HG02588 (cell line): ENCODE measurements around the gene CARD9.

Experiments
- ATAC-seq: cut with Tn5 transposase; IDR thresholded peaks from one replicate; pipeline ENCODE4 v1.9.1; 2021; ENCODE audit warnings: mild to moderate bottlenecking, moderate library complexity; ENCODE audit not compliant: unreplicated experiment

Gene CARD9

DNA sequence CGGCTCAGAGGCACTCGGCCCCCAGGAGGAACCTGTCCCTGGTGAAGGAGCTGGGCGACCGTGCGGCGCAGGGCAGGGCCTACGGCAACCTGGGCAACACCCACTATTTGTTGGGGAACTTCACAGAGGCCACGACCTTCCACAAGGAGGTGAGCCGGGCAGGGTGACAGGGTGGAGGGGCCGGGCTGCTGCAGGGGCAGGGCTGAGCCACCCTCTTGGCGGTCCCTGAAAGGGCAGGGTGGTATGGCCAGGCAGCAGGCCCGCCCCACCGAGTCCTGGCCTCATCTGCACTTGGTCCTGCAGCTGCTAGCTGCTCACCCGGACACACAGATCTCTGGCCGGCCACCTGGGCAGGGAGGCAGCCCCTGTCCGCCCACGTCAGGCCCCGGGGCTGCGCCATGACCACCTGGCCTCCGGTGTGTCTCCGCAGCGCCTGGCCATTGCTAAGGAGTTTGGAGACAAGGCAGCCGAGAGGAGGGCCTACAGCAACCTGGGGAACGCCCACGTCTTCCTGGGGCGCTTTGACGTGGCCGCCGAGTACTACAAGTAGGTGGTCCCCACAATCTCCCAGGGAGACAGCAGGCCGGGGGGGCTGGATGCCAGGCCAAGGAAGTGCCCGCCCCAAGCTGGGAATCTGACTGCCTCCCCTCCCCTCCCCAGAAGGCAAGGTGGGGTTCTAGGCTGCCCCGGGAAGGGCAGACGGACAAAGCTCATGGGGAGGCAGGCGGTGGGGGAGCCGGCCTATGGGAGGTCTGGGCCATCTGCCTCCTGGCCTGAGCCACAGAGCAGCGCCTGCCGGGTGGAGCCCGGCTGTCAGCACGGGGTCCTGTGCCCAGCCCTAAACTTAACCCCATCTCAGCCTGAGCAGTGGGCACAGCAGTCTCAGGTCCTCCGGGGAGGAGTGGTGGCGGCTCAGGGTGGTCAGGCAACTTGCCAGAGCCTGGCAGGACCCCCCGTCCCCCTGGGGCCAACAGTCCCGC is 35.8 kb downstream of the CARD9 start:
- no peak for ATAC-seq

DNA sequence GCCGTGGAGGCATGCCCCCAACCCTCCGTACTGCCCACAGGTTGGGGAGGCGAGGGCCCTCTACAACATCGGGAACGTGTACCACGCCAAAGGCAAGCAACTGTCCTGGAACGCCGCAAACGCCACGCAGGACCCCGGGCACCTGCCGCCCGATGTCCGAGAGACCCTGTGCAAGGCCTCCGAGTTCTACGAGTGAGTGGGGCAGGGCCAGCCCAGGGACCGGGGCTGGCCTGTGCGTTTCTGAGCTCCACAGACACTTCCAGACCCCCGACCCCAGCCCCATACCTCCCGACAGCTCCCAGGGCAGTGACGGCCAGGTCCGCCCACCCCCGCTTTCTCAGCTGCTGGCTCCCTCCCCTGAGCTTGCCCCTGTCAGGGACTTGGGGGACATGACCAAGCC is 36.6 kb downstream of the CARD9 start:
- ATAC-seq = no peak

DNA sequence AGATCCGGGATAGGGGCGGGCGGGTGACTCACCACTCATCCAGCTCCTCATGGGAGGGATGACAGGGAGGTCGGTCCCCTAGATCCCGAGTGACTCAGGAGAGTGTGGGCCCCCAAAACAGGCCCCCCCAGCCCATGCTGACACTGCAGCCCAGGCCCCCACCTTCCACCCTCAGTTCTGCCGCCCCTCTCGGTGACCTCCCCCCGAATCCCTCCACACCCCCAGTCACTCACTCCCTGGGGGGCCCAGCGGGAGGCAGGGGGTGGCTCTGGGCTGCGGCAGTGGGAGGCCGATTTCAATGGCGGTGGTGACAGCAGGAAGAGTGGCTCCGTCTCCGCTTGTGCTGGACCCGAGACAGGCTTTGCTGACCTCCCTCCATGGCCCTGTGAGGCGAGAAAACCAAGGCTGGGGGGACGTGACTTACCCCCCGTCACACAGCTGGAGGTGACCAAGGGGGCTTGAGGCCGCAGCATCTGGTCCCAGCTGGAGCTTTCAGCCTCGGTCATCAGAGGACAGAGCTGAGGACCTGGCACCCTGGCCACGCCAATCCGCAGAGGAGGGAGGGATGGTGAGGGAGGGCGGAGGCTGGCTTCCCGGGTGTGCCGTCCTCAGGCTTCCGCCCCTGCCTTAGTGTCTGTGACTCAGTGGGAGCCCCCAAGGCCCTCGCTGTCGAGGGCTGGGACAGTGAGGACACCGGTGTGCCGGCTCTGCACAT is 37.2 kb downstream of the CARD9 start:
- no peak for ATAC-seq

DNA sequence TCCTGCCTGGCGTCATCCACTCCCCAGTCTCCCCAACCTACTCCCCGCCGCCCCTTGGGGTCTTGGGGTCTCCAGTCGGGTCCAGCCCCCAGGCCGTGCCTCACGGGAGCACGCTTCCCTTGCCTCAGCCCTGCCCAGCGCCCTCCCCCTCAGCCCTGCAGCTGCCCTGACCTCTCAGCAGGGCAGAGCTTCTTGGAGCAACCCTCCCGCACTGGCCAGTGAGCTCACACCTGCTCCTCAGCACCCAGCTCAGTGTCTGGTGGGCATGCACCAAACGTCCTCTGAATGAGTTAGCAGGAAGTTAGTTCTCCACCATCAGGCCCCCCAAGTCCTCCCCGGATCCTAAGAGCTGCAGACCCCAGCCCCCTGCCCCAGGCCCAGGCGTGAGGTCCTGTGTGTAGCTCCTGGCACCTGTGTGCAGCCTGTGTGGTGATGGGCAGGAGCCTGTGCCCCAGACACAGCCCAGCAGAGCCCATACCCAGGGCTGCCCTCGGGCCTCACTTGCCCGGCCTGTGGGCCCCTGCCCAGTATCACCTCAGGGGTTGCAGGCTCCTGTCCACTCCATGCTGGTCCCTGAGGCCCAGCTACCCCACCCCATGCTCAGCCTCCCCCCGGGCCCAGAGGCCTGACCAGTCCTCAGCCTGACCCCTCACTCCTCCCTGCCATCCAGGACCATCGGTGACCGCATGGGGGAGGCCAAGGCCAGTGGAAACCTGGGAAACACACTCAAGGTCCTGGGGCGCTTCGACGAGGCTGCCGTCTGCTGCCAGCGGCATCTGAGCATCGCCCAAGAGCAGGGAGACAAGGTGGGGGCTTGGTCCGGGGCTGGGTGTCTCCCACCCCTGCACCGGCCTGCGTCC is 37.9 kb downstream of the CARD9 start:
- no peak for ATAC-seq

DNA sequence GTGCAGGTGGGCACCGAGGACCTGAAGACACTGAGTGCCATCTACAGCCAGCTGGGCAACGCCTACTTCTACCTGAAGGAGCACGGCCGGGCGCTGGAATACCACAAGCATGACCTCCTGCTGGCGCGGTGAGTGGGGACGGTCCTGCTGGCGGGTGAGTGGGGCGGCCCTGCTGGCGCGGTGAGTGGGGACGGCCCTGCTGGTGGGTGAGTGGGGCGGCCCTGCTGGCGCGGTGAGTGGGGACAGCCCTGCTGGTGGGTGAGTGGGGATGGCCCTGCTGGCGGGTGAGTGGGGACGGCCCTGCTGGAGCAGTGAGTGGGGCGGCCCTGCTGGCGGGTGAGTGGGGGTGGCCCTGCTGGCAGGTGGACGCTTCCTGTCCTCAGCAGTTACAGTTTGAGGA is 38.9 kb downstream of the CARD9 start:
- ATAC-seq = no peak

DNA sequence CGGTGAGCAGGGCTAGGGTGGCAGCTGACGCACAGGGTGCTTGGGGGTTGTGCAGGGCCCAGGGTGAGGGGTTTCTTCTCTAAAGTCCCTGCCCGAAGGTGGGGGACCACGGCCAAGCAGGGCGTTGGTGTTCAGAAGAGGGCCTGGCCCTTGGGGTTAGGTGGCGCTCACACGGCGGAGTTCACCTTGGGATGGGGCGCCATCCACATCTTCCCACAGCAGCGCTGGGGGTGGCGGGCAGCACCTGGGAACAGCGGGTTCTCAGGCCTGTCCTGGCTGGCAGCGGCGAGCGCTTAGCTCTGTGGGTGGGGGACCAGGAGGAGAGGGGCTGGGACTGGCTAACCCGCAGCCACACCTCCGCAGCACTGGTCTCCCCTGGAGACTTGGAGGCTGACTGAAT is 40.0 kb downstream of the CARD9 start:
- ATAC-seq = no peak

DNA sequence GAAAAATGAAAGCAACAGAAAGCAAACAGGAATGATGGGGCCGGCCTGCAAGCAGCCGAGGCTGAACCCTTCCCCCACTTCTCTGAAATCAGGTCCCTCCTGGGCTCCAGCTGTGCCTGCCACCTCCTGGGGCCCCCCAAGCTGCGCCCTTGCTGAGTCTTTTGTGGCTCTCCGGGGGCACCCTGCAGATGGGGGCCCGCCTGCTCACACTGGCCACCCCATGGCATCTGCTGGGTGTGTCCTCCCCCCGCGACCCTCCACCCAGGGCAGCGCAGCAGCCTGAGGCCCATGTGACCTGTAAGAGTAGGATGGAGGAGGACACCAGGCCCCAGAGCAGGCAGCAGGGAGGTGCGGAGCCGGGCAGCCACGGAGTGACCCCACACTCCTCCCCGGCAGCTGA is 40.4 kb downstream of the CARD9 start:
- ATAC-seq = no peak

DNA sequence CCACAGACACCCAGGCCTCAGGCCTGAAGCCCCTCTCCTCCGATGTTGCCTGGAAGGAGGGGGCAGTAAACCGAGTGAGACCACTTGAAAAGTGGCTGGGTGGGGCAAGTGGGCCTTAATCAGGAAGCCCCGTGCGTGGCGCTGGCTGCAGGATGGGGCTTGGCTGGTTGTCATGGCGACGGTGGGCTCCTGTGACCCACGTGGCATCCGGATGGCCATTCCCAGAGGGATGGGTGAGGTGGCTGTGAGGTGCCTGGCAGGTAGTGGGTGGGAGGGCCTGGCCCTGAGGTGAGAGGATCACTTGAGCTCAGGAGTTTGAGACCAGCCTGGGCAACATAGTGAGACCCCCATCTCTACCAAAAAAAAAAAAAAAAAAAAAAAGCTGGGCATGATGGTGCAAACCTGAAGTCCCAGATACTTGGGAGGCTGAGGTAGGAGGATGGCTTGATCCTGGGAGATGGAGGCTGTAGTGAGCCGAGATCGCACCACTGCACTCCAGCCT is 40.9 kb downstream of the CARD9 start:
- no peak for ATAC-seq

DNA sequence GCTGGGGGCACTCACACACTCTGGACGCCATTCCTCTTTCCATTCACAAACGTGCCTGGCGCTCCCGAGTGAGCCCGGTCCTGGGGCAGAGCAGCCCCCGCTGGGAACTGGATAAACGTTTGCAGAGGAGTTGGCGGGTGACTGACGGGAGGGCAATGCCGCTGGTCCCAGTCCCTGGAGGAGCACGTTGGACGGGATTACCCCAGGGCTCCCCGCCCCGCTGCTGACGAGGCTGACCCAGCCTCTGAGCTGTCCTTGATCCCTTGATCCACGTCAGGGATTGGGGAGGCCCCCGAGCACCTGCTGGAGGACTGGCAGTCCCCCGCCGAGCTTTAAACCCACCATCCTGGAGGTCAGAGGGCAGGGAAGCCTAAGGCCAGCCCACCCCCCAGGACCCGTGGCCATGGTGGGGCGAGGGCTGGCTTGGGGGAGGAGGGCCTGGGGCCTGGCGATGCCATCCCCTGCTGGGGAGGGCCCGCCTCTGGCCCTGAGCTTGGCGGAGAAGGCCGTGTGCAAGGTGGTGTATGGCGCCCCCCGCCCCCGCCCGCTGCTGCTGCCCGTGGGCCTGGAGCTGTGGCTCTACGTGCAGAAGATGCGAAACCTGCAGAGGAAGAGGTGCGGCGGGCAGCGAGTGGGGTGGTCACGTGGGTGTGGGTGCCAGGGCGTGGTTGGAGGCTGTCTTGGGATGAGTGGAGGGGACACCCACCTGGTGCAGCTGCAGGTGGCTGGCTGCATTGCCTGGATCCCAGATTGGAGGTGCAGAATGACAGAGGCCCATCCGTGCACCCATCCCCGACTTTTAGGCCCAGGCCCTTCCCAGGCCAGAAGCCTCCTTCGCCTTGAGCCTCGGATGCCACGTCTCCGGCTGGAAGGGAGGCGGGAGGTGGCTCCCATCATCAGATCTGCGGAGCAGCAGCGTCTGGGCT is 41.6 kb downstream of the CARD9 start:
- ATAC-seq = no peak

DNA sequence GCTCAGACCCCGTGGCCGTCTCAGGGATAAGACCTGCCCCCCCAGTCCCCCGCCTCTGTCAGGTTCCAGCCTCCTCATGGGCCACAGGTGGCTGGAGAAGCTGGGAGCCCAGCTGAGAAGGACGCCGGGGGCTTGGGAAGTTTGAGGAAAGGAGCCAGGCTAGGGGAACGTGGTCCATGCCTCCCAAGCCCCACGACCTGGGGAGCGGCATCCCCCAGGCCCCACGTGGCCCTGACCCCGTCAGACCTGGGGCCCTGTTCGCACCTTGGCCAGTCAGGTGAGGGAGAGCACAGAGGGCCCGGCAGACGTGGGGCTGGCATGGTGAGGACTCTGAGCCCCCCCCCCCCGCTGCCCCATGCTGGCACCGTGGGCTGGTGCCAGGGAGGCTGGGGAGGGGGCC is 42.4 kb downstream of the CARD9 start:
- ATAC-seq = no peak

DNA sequence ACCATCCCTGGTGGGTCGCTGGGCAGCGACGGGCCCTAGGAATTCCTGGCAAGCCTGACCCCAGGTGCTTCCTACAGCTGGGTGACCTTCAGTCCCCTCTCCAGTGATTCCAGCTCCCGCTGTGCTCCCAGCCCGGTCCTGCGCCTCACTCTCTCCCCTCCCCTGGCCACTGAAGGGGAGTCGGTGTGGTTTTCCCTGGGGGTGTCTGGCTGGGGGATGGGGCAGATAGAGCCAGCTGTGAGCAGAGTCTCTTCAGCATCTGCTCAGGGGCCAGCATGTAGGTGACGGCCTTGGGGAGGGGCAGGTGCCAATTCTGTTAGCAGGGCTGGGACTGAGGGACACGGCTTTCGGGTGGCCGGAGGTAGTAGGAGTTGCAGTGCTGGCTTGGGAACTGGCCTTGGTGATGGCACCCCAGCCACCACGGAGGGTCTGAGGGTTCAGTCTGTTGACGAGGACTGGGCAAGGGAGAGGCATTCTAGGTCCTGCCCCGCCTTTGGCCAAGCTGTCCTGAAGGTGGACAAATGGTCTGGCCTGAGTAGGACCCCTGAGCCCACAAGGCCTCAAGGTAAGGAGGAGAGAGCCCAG is 43.0 kb downstream of the CARD9 start:
- ATAC-seq = no peak

DNA sequence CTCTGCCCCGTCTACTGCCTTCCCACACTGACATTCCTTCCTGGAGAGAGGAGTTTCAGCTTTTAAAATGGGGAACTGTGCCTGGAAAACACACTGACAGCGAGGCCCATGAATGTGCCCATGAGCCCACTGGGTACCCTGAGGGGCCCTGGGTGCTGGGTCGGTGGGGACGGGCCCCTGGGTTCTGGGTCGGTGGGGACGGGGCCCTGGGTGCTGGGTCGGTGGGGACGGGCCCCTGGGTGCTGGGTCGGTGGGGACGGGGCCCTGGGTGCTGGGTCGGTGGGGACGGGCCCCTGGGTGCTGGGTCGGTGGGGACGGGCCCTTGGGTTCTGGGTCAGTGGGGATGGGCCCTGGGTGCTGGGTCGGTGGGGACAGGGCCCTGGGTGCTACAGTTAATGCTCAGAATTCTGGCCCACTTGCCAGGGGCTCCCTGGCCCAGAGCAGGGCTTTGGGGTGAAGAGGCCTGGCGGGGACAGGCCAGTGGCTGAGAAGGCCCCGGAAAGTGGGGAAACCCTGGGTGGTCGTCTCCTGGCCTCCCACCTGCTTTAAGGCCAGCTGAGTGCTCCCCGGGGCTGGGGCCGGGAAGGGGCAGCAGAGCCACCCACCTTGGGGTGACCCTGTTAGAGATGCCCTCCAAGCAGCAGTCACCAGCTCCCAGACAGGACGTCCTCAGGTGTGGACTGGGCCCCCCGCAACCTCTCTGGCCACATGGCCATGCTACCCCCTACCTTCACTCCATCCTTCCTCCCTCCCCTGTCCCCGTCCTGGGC is 43.6 kb downstream of the CARD9 start:
- no peak for ATAC-seq

DNA sequence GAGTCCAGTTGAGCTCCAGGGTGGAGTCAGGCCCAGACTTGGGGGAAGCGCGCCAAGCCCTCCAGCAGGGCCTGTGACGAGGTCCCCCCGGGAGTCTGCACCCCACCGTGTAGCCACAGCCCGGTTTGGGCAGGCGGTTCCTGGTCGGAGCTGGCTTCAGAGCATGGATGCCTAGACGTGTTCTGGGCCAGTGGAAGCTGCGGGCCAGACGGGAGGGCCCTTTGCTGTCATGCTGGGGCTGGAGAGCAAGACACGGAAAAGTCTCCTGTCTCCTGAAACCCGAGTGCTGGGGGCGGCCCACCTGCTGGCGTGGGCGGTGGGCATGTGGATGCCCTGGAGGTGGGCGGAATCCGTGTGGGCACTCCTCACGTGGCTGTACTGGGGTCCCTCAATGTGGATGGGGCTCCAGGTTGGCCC is 44.2 kb downstream of the CARD9 start:
- ATAC-seq = no peak

DNA sequence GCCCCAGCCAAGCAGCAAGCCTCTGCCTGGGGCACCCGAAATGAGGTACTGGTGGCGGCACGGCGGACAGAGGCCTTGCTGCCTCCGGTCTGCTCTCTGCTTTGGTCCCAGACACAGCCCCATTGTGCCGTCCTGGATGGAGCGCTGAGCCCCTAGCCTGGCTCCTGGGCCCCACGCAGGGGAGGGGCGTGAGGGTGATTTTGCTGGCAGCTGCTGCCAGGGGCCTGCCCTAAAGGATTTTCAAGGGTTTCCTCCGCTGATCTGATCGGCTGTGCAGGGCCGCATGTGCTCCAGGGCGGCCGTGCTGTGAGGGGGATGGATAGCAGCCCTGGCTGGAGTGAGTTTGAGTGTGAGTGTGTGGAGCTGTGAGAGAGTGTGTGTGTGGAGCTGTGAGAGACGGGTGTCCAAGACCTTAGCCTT is 44.8 kb downstream of the CARD9 start:
- no peak for ATAC-seq

DNA sequence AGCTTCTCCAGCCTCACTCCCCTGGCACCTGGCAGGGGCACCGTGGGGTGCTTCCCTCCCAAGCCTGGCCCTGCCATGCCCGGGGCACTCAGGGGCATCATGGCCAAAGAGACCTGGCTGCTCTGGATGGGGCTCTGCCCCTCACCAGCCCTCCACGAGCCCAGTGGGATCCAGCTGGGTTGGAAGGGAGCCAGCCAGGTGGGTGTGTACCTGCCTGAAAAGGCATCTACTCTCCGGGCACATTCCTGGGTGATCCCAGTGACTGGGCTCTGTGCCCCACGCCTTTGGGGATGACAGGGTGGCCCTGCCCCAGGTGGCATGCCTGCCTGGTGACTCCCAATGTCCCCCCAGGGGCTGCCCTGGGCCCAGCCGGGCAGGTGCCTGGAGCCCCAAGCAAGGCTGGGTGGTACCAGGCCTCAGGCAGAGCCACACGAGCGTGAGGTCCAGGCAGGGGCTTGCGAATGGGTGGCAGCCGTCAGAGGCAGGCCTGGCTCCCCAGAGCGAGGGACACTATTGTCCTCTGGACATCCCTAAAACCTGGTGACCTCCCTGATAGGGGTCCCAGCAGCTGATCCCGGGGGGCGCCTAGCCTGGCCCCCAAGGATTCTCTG is 45.4 kb downstream of the CARD9 start:
- ATAC-seq = no peak

DNA sequence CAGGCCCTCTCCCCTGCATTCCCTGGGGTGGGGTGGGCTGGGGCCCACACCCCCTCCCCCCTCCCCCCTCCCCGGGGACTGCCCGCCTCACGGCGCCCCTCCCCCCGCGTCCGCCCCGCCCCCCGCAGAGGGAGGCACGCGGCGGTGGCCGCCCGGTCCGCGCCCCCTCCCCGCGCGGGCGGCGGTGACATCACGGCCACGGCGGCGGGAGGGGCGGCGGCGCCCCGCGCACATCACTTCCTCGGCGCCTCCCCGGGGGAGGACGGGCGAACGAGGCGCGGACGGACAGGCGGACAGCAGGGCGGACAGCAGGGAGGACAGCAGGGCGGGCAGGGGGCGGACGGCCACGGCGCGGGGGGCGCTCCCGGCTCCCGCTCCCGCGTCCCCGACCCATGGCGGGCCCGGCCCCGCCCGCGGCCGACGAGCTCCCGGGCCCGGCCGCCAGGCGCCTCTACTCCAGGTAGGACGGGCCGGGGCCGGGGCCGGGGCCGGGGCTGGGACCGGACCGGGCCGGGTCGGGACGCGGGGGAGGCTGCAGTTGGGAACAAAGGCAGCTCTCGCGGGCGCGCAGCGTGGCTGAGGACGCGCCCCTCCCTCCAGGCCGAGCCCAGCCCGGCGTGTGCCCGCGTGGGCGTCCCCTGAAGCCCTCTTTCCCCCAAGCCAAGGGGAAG is 46.0 kb downstream of the CARD9 start, which contains the start of gene GPSM1:
Gene GPSM1 (plus strand): TSS at position 236 of the 671 bp plus-strand sequence. CDS start 157 bp downstream, at position 393.
- no peak for ATAC-seq

DNA sequence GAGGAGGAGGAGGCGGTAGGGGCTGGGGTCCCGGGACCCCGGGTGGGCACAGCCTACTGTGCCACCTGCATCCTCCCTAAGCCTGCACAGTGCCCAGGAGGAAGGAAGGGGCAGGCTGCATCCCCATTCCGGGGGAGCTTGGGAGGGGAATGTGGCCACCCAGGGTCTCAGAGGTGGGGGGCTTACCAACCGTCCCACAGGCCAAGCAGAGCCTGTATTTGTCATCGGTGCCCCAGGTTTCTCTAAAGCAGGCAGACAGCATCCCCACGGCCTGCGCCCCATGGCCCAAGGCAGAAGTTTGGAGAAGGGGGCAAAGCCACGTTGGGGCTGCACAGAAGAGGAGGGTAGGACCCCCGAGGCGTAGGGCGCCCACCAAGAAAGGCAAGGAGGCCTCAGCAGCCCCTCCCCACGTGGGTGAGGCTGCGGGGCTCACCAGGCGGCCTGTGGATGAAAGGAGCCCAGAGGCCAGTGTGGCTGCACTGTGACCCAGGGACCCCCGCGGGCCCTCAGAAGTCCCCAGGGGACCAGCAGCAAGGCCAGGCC is 46.6 kb downstream of the CARD9 start:
- no peak for ATAC-seq
